Mesothelial cell of epicardium (in vitro differentiated cells): ENCODE data around the gene MYO1D. TPM values are rescaled to one million over a fixed set of nuclear protein-coding genes. Genes with fewer than 3 reads are reported as not detected.

ENCODE experiments used
- DNase-seq, 2 experiments: peaks; one replicate each; pipeline ENCODE4 v3.0.0; 2021; ENCODE audit warnings: low spot score in 2 of 2; ENCODE audit not compliant: unreplicated experiment in 2 of 2
- H3K27ac Mint-ChIP-seq: 2 replicates; pipeline ENCODE4 v1.8.0; 2021; ENCODE audit warnings: mixed read lengths
- H3K27me3 Mint-ChIP-seq: 2 replicates; pipeline ENCODE4 v1.8.0; 2021; ENCODE audit warnings: low read depth, mixed read lengths
- H3K36me3 Mint-ChIP-seq: 2 replicates; pipeline ENCODE4 v1.8.0; 2021; ENCODE audit warnings: mixed read lengths
- H3K4me1 Mint-ChIP-seq: 2 replicates; pipeline ENCODE4 v1.8.0; 2021; ENCODE audit warnings: mixed read lengths
- H3K4me3 Mint-ChIP-seq: 2 replicates; pipeline ENCODE4 v1.8.0; 2021; ENCODE audit warnings: mild to moderate bottlenecking, moderate library complexity, mixed read lengths
- H3K9me3 Mint-ChIP-seq: 2 replicates; pipeline ENCODE4 v1.8.0; 2021; ENCODE audit warnings: mixed read lengths
- CTCF ChIP-seq: fragments of 200-600 bp; sonication (generic); IDR thresholded peaks from one replicate; pipeline ENCODE4 v1.5.0; 2021; ENCODE audit warnings: antibody characterized with exemption; ENCODE audit not compliant: unreplicated experiment
- total RNA-seq: library from RNA; stranded (reverse); gene quantifications from 3 replicates; pipeline ENCODE4 v1.2.1, GENCODE V29; 2021

Gene MYO1D
- total RNA-seq, 1 donor from 2014 or later = 48.6 TPM

DNA sequence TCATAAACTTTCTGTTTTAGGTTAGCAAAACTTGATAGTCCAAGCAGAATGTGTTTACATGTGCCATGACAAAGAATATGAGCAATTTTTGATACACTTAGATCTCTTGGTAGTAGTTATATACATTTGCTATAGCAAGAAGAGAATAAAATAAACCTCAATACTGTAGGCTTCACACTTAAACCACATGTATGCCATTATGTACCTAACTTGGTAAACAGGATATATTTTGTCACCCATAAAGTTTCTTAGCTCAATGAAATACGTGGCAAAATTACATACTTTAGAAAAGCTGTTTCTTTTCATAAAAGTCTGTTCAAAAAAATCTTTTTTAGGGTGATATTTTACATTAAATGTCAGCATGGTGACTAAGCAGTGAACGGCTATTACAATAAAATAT is 184.7 kb downstream of the MYO1D start:
- TF ChIP-seq CTCF = no peak
- H3K27me3 Mint-ChIP-seq = no peaks in the 10 kb centered on the region
- H3K4me3 Mint-ChIP-seq = no peak overlapping the region
- H3K36me3 Mint-ChIP-seq = peaks cover 11% of the 10 kb centered on the region
- peaks cover 11% of the 10 kb centered on the region for H3K9me3 Mint-ChIP-seq
- DNase-seq = no peak
- no peaks in the 10 kb centered on the region for H3K4me1 Mint-ChIP-seq
- H3K27ac Mint-ChIP-seq = no peak overlapping the region

- no peak for DNase-seq
- H3K27ac Mint-ChIP-seq = no peak overlapping the region
- H3K27me3 Mint-ChIP-seq = no peaks in the 10 kb centered on the region
- TF ChIP-seq CTCF = no peak
- no peak overlapping the region for H3K4me3 Mint-ChIP-seq
- H3K36me3 Mint-ChIP-seq = peaks cover 11% of the 10 kb centered on the region
- H3K4me1 Mint-ChIP-seq = no peaks in the 10 kb centered on the region
- peaks cover 6% of the 10 kb centered on the region for H3K9me3 Mint-ChIP-seq
These were observed 187.6 kb downstream of the MYO1D start for GRCh38 chr17:32689348-32689747.

- H3K4me1 Mint-ChIP-seq = no peaks in the 10 kb centered on the region
- no peak overlapping the region for H3K4me3 Mint-ChIP-seq
- H3K9me3 Mint-ChIP-seq = peaks cover 9% of the 10 kb centered on the region
- no peaks in the 10 kb centered on the region for H3K27me3 Mint-ChIP-seq
- TF ChIP-seq CTCF = no peak
- peaks cover 13% of the 10 kb centered on the region for H3K36me3 Mint-ChIP-seq
- DNase-seq = no peak
- H3K27ac Mint-ChIP-seq = no peak overlapping the region
These were observed 188.7 kb downstream of the MYO1D start for GRCh38 chr17:32688221-32688620.

- Mint-ChIP-seq H3K36me3 (peaks cover 9% of the 10 kb centered on the region), H3K27me3 (no peaks in the 10 kb centered on the region), H3K4me3 (peak overlapping the region; percentile 41), H3K9me3 (peaks cover 9% of the 10 kb centered on the region), H3K4me1 (no peaks in the 10 kb centered on the region), H3K27ac (no peak overlapping the region)
- no peak for DNase-seq
- TF ChIP-seq CTCF = no peak
These were observed 192.6 kb downstream of the MYO1D start for GRCh38 chr17:32684087-32684958.

DNA sequence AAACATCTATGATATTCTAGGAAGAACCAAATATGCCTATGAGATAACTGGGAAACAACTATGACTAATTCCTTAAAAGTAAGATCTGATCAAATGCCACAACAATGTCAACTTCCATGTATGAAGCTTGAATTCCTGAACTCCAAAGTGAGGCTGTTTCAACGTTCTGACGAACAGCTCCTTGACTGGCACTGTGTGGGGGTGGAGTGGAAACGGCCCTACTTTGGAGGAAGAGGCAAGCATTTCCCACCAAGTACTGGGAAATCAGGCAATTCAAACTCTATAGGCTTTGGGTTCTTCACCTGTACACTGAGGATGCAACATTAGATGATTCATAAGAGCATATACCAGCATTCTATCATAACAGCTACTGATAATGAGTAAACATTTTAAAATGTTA is 203.0 kb downstream of the MYO1D start:
- no peak for TF ChIP-seq CTCF
- no peaks in the 10 kb centered on the region for H3K27me3 Mint-ChIP-seq
- no peak overlapping the region for H3K4me3 Mint-ChIP-seq
- no peak overlapping the region for H3K27ac Mint-ChIP-seq
- DNase-seq = no peak
- no peaks in the 10 kb centered on the region for H3K4me1 Mint-ChIP-seq
- H3K36me3 Mint-ChIP-seq = peaks cover 4% of the 10 kb centered on the region
- peaks cover 5% of the 10 kb centered on the region for H3K9me3 Mint-ChIP-seq
